ENCODE results near the gene TBCCD1.

The TBCCD1 gene, protein sequence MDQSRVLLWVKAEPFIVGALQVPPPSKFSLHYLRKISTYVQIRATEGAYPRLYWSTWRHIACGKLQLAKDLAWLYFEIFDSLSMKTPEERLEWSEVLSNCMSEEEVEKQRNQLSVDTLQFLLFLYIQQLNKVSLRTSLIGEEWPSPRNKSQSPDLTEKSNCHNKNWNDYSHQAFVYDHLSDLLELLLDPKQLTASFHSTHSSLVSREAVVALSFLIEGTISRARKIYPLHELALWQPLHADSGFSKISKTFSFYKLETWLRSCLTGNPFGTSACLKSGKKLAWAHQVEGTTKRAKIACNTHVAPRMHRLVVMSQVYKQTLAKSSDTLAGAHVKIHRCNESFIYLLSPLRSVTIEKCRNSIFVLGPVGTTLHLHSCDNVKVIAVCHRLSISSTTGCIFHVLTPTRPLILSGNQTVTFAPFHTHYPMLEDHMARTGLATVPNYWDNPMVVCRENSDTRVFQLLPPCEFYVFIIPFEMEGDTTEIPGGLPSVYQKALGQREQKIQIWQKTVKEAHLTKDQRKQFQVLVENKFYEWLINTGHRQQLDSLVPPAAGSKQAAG

DNA sequence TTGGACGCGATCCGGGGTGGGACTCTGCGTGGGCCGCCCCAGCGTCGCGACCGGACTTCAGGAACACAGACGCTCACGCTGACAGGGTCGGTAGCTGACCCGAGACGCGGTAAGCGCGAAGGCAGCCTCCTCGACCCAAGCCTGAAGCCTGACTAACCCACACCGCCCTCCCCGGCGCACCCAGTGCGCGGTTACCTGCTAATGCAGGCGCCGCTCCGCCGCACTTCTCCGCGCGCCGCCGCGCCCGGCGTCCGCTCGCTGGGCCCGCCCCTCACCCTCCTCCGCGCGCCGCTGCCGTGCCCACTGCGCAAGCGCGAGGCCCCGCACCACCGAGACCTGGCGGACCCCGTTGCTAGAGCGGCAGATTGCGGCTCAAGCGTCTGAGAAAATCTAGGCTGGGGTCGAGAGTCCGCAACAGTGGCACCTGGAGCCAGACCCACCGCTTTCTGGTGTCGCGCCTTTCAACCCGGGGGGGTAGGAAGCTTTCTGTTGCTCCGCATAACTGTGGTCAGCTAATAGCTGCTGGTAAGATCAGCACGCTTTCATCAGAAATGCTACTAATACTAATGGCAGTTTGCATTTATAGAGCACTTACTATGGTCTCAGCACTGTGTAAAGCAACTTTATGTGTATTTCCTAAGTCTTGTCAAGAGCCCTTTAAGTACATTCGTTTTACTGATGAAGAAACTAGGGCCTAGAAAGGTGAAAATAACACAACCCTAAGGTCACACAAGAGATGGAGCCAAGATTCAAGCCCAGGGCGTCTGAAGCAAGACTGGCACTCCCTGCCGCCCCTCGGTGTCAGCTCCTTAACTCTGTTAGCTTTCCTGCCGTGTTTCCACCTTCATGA is at the start of gene TBCCD1:
TSS of gene TBCCD1 (minus strand) at position 268 of the 850 bp plus-strand sequence. CDS start 3,010 bp downstream, outside the sequence.
- DNase-seq = peak; percentile 94 to 97

DNA sequence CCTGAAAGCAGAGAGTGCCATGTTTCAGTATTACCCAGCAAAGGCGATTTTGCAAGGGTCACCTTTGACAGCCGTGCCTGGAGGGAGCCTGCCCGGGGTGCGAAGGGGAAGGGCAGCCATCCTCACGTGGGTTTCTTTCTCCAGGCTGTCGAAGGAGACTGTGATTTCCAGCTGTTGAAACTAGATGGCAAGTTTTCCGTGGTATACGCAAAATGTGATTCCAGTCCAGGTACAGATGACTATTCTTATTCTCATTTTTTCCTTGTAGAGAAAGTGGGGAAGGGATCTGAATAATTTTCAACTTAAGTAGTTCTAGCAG is 49.1 kb upstream of the TBCCD1 start:
- DNase-seq = no peak

DNA sequence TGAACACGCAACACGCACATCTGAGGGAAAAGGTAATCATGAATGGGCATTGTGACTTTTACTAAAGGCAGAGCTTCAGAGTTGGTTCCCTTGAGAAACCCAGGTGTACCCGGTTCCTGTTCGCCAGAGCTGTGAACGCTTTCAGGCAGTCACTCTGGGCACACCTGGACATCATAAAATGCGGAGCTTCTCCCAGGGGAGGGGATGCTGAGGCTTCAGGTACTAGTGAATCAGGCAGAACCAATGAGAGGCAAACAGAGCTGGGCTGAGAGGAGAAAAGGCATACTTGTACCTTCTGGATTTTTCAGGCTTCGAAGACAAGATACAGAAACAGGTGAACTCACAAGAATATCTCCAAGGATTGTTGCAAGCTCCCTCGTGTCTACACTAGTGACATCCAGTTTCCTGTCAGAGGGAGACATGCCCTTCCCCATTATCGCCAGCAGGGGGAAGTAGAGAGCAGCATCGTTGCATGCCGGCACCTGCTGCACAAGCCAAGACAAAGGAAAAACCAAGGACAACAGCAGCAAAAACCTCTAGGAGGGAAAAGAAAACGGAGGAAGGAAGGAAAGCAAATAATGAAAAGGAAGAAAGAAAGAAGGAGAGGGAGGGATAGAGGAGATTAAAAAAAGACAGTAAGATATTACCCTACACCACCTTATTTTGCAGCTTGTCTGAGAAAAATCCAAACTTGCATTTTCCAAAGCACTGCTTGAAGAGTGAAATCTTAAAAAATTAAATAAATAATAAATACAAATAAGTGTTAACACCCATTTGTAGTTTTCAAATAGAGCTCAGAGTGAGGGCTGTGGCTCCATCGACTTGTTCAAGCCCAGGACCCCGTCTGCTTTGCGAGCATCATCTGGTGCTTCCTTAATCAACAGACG is 47.7 kb upstream of the TBCCD1 start:
- peak; percentile 79 to 80 for DNase-seq

DNA sequence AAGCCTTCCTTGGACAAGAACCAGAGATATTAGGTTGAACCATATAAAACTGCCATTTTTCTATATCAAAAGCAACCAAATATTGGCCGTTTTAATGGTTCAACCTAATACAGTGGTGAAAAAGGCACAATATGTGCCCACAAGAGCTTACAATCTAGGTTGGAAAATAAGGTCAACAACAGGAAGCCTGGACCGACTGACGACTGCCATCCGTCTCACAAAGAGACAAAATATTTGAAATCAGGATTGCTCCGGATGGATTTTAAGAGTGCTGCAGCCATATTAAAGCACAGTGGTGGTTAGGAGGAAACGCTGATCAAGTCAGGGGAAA is 47.1 kb upstream of the TBCCD1 start:
- DNase-seq = no peak

DNA sequence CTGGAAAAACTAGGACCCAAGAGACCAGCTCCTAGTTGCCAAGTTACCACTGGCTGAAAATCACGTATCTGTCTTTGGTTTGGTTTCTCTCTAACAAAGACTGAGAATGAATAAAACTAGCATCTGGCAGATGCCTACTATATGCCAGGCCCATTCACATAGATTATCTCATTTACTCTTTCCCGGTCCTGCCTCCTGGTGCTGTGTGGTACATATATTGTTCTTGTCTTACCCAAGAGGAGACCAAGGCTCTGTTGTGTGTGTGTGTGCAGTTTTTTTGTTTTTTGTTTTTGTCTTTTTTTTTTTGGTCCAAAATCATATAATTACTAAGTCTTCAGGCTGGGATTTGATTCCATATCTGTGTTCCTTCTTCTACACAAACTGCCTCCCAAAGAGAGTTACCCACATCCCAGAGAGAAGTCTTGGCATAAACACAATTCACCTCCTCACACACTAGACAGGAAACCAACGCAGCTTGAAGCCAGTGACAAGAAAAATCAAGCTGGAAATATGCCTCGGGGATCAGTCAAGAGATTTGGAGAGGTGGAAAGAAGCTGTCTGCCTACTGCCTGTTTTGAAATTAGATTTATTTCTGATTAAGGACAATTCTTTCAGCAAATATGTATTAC is 46.6 kb upstream of the TBCCD1 start:
- no peak for DNase-seq

DNA sequence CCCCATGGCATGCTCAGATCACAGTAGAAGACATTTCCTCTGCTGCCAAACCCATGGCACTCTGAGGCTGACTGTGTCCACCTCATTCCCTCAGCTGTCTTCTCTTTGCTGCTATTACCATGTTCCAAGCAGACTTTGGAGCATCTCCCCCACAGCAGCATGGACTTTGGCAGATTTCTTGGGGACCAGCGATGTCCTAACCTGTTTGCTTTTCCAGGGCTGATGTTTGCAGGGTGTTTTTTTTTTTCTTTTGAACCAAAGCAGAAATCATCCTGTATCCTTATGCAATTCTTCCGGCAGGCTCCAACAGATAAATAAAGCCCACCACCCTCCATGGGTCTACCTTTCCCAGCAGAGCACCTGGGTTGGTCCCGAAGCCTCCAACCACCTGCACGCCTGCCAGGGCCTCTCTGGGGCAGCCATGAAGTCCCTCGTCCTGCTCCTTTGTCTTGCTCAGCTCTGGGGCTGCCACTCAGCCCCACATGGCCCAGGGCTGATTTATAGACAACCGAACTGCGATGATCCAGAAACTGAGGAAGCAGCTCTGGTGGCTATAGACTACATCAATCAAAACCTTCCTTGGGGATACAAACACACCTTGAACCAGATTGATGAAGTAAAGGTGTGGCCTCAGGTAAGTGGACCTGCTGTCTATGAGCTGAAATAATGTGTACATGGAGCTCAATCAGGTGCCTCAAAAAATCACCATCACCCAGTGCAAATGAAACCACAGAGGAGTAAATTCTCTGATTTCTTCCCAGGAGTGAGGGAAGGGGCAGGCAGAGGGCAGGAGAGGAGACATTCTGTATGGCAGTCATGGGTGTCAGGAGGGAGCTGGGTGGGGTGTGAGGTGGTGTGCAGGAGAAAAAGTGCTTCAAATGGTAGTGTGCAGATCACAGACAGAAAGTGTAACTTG is 45.8 kb upstream of the TBCCD1 start, which contains the start of gene AHSG:
TSS of gene AHSG (plus strand) at position 340 of the 916 bp plus-strand sequence. CDS start at position 422, 82 bp downstream.
- no peak for DNase-seq

DNA sequence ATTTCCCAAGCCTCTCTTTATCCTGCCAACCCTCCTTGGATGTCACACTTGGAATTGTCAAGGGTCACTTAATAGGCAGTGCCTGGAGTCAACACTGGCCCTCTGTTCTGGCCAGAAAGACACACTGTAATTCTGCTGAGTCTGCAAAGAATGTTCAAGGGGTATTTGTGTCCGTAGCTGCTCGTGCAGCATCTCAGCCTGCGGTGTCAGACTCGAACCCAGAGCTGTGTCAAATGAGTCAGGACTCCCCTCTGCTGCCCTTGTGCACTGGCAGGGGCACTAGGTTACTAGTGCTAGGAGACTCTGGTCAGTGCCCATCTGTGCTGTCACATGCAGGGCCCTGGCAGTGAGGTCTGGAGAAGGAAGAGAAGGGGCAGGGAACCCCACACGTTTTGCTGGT is 44.9 kb upstream of the TBCCD1 start:
- no peak for DNase-seq

DNA sequence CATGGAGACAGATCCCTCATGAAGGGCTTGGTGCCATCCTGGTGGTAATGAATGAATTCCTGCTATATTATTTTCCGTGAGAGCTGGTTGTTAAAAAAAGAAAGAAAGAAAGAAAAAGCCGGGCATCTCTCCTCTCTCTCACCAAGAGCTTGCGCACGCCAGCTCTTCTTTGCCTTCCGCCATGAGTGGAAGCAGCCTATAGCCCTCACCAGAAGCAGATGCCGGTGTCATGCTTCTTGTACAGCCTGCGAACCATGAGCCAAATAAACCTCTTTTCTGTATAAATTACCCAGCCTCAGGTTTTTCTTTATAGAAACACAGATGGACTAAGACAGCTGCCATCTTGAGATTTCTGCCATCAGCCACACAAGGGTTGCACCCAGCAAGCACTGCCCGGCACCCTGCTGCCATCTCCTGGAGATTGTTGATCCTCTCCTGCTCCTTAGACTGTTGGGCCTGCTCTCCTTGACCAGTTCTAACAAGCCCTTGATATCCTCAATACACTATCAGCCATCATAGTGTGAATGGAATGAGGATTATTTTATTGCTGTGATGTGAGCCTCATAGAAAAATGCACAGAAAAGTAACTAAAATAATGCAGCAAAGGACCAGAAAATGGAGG is 42.2 kb upstream of the TBCCD1 start:
- no peak for DNase-seq

DNA sequence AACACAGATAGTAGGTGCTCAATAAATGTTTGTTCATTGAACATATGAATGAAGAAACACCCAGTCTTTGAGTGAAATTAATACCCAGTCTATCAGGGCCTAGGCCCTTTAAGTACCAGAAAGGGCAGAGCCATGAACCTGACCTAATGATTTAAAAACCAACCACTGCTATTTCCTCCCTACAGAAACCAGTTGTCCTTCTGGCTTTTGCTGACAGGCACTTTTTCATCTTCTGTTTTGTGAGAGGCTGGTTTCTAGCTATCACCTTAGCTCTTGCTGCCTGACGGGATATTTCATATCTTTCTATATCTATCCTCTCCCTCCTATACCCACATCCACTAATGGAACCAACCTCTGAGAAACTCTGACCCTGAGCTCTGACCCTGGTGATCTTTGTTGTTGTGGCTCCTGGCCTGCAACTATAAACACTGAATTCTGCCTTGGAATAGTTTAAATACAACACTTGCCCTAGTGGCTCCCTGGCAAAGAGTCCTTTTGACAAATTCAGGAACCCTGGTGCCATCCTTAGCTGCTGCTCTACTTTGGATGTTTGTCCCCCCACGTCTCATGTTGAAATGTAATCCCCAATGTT is 41.6 kb upstream of the TBCCD1 start:
- DNase-seq = no peak

DNA sequence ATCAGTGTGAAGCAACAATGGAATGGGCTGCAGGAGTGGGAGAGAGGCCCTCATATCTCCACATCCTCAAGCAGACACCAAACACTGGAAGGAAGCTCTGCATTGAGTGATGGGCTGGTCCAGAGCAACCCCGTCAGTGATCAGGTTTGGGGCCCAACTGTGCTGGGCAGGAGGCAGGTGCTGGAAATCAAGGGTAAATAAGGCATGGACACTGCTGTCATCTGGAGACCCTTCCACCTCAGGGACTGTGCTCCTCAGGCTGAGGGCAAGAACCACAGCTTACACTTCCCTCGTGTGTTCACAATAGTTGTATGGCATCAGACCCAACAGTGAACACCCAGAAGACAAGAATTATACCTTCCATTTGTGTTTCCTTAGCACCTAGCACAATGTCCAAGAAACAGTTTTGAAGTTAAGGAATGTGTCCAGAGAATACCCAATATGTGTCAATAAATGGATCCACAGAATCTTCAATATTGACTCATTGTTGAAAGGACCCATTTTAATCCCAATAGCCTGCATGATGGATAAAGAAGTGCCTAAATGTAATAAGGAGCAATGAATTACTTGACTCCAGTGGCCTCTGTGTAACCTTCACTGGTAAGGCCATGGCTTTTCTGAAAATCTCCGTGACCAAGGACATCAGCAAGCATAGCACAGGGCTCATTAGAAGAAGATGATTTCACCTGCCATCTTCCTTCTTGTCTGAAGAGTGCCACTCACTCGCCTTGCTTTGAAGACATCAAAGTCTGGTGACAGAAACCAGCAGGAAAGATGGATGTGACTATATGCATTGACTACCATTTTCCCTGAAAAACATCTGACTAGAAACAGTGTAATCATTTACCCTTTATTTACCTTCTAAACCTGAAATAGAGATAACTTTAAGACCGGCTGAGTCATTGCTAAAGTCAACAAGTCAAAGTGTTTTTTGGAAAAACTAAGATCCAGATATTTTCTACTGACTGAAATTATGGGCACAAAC is 38.7 kb upstream of the TBCCD1 start:
- DNase-seq = no peak

DNA sequence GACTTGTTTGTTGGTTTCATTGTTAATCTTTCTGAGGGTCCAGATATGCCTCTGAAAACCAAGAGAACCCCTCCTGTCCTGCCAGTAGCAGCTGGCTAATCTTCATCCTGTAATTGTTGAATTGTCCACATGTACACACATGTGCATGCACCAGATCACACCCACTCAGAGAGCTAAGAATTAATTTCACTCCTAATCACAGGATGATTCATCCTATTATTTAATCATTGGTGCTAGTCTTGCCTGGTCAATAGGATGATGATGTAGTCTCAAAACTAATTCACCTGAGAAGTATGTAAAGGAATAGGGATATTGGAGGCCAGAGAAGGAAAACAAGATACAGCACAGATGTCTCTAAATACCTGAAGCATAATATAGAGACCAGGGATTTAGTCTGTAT is 37.9 kb upstream of the TBCCD1 start:
- DNase-seq = no peak

DNA sequence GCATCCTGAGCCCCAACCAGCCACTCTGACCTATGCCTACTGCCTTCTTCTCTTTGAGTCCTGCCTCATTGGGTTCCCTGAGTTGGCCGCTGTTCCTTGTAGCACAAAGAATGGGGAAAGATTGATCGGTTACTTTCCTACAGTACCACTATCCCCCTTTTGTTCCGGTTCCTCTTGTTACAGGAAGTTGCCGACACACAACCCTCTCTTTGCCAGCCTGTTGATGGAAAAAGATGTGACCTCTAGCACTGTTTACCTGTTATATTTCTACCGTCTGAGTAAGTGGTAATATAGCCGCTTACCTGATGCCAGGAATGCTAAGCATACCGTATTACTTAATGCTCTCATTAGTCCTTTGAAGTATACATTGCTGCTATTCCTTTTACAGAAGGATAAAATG is 36.0 kb upstream of the TBCCD1 start:
- no peak for DNase-seq

DNA sequence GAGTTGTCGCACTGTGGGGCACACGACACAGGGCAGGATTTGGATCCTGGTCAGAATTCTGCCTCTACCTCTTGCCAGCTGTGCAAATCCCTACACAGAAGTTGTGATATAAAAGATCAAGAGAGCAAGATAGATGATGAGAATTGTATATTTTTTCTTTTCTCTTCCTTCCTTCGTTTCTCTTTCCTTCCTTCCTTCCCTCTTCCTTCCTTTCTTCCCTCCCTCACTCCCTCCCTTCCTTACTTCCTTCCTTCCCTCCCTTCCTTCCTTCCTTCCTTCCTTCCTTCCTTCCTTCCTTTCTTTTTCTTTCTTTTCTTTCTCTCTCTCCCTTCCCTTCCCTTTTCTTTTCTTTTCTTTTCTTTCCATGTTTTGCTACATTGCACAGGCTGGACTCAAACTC is 33.8 kb upstream of the TBCCD1 start:
- no peak for DNase-seq

DNA sequence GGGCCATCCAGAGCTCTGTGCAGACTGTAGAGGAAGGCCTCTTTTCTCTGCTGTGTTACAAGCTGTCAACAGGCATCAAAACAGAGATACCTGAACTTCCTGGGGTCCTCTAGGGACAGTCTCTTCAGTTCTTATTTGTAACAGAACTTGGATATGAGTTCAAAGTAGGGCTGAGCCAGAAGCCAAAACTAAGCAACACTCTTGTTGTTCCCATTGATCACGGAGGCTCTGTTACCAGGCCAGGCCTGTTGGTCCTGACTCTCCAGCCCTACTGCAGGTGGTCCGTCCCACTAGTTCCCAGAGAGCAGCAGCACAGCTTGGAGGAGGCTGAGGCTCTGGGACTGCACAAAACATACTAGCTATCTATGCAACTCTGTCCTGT is 32.6 kb upstream of the TBCCD1 start:
- DNase-seq = no peak

DNA sequence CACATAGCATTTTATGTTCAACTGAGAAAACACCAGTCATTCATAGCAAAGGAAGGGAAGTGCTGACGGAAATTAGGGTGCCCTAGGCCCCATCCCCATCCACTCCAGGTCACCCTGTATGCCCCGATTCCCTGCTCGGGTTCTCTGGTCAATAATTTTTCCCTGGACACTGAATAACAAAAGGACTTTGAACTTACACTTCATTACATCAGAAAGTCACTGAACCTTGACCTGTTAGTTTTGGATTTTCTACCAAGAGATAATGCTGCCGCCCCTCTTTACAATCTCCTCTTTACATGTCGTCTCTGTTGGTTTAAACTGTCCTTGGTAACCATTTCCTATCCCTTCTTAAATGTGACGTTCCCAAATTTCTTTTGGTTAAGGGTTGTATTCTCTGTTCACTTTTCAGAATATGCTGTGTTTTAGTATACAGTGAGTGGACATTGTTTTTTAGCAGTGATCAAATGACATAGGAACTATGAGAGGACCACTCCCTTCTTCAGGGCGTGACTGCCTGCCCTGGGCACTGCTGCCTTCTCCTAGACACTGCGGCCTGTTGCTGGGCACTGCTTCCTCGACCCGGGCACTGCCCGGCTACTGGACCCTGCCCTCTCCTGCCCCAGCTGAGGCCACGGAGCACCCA is 32.1 kb upstream of the TBCCD1 start:
- DNase-seq = no peak

DNA sequence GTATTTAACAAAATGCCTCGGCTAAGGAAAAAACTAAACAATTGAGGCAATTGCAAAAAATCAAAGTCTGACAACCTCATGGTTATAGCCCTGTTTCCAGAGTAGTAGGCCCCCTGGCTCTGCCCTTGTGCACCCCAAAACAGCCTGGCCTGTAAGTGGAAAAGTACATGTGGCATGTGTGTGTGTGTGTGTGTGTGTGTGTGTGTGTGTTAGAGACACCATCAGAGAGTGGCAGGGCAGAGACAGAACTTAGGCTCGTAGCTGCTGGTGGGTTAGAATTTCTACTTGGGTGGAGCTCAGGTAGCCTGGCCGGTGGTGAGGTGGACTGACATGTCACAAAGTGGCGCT is 31.6 kb upstream of the TBCCD1 start:
- DNase-seq = no peak

DNA sequence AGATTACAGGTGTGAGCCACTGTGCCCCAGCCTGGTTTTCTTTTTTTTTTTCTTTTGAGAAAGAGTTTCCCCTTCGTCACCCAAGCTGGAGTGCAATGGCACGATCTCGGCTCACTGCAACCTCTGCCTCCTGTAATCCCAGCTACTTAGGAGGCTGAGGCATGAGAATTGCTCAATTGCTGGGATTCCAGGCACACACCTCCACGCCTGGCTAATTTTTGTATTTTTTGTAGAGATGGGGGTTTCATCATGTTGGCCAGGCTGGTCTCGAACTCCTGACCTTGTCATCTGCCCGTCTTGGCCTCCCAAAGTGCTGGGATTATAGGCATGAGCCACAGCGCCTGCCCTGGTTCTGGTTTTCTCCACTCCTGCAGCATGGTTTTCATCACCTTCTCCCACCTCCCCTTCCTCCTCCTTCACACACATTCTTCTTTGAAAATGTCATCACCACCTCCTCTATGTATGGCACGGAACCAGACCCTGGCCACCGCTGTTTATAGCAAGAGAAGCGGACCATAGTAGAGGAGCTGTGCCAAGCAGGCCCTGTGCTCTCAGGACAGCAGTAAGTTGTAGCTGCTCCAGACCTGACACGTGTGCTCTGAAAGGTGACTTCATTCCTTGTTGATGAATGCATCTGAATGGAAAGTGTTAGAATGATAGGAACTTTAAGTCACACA is 31.1 kb upstream of the TBCCD1 start:
- no peak for DNase-seq

Measured in stimulated activated CD4-positive, alpha-beta T cell treated with anti-CD3 and anti-CD28 coated beads, Interleukin-2, amount 100 ng/mL, for 24 hours (primary cell).